Gastroesophageal sphincter (tissue), 3 donors: ENCODE measurements around the gene RAB3B.

Experiments
- CTCF ChIP-seq, 4 experiments: fragments of 200-600 bp in 2 of 4; fragments of 450-650 bp in 2 of 4; sonication (generic) in 1 of 4; IDR thresholded peaks; one replicate each; pipeline ENCODE4 v1.5.1; 2017 to 2019; ENCODE audit warnings: antibody characterized with exemption in 4 of 4, mild to moderate bottlenecking in 2 of 4, moderate library complexity in 2 of 4
- EP300 ChIP-seq: sonication (generic); formaldehyde crosslinking; IDR thresholded peaks from one replicate; pipeline ENCODE4 v1.6.1; 2017; ENCODE audit warnings: antibody characterized with exemption, mild to moderate bottlenecking
- POLR2A ChIP-seq, 2 donors: fragments of 450-650 bp; IDR thresholded peaks; one replicate each; pipeline ENCODE4 v1.6.1; 2017; ENCODE audit warnings: antibody characterized with exemption in 2 of 2, mild to moderate bottlenecking in 2 of 2, moderate library complexity in 1 of 2
- POLR2AphosphoS5 ChIP-seq: sonication (generic); formaldehyde crosslinking; IDR thresholded peaks from one replicate; pipeline ENCODE4 v1.6.1; 2017; ENCODE audit warnings: antibody characterized with exemption

- no peak for TF ChIP-seq POLR2A (IDR thresholded peaks at IDR 0.05)
- TF ChIP-seq CTCF (IDR thresholded peaks at IDR 0.05) = no peak
- no peak for TF ChIP-seq EP300
- TF ChIP-seq POLR2AphosphoS5 = no peak
Measured at GRCh38 chr1:52008071-52008809, 17.7 kb upstream of the RAB3B start.
